Left cardiac atrium (tissue), 4 donors: Measurements from ENCODE around the gene NPHP3. TPM values are rescaled to one million over a fixed set of nuclear protein-coding genes. Genes with fewer than 3 reads are reported as not detected.
"Not testable (repeated sequence)": the region's sequence is repeated elsewhere in the genome, so short reads cannot be mapped to it uniquely, and the experiment has no call there.

ENCODE experiments used
- ATAC-seq, 2 donors: fragments of 200-7000 bp; cut with Tn5 transposase; one replicate each; pipeline ENCODE4 v1.9.1; 2020; ENCODE audit warnings: mild to moderate bottlenecking in 2 of 2, moderate library complexity in 2 of 2
- DNase-seq: peaks from one replicate; pipeline ENCODE4 v3.0.0-alpha.2; 2020
- intact Hi-C, 2 donors: fragments of 100-400 bp; cut with DNase I; formaldehyde crosslinking; loops; one replicate each; pipeline versions ENCODE4 v1.14.1 to v1.15.1; 2022 to 2023
- long read RNA-seq: library from polyadenylated mRNA; unstranded; transcript quantifications from one replicate; pipeline ENCODE4 v2.0.0, GENCODE V29; 2021
- total RNA-seq, 2 donors: library from RNA; stranded (reverse); fragmentation: NEBNext Ultra II Directional; extraction: Animal tissue kit (Norgen Biotek cat#: 25700); gene quantifications; one replicate each; pipeline ENCODE4 v1.2.1, GENCODE V29; 2021
- donor health status: DM: no; HTN: yes; CAD: no.
- donor health status: DM: no; HTN: yes; CAD: no; lungs with severe emphysema.
- donor health status: DM: yes; HTN: yes; CAD: no.
- donor health status: Dilated cardiomyopathy.

NPHP3 gene, protein sequence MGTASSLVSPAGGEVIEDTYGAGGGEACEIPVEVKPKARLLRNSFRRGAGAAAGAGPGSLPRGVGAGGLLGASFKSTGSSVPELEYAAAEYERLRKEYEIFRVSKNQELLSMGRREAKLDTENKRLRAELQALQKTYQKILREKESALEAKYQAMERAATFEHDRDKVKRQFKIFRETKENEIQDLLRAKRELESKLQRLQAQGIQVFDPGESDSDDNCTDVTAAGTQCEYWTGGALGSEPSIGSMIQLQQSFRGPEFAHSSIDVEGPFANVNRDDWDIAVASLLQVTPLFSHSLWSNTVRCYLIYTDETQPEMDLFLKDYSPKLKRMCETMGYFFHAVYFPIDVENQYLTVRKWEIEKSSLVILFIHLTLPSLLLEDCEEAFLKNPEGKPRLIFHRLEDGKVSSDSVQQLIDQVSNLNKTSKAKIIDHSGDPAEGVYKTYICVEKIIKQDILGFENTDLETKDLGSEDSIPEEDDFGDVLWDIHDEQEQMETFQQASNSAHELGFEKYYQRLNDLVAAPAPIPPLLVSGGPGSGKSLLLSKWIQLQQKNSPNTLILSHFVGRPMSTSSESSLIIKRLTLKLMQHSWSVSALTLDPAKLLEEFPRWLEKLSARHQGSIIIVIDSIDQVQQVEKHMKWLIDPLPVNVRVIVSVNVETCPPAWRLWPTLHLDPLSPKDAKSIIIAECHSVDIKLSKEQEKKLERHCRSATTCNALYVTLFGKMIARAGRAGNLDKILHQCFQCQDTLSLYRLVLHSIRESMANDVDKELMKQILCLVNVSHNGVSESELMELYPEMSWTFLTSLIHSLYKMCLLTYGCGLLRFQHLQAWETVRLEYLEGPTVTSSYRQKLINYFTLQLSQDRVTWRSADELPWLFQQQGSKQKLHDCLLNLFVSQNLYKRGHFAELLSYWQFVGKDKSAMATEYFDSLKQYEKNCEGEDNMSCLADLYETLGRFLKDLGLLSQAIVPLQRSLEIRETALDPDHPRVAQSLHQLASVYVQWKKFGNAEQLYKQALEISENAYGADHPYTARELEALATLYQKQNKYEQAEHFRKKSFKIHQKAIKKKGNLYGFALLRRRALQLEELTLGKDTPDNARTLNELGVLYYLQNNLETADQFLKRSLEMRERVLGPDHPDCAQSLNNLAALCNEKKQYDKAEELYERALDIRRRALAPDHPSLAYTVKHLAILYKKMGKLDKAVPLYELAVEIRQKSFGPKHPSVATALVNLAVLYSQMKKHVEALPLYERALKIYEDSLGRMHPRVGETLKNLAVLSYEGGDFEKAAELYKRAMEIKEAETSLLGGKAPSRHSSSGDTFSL (N-terminal part only)
- total RNA-seq = 10 to 100 TPM in 1 of 2 donors, 1 to 10 TPM in 1; 8.9 to 11.6 TPM
- long read RNA-seq, partial matches to known transcripts = 0 of 1 reads
- long read RNA-seq, other reads (novel, unspliced or antisense) = 1 of 1 reads

DNA sequence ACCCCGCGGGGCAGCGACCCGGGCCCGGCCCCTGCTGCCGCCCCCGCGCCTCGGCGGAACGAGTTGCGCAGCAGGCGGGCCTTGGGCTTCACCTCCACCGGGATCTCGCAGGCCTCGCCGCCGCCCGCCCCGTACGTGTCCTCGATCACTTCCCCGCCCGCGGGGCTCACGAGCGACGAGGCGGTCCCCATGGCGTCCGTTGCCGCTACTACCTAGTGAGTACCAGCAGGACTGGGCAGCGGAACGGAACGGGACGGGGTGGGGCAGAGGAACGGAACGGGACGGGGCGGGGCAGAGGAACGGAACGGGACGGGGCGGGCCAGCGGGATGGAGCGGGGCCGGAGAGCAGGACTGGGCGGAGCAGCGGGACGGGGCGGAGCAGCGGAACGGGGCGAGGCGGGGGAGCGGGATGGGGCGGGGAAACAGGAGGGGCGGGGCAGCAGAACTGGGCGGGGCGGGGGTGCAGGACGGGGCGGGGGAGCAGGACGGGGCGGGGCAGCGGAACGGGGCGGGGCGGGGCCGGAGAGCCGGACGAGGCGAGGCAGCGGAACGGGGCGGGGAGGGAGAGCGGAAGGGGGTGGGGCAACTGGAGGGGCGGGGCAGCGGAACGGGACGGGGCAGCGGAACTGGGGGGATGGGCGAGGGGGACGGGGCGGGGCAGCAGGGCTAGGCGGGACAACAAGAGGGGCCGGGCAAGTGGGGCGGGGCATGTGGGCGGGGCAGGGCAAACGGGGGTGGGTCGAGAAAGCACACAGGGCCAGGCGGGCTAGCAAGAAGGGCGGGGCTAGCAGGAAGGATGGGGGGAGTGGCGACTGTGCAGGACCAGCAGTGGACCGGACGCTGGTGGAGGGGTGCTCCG lies at the start of gene NPHP3:
Gene NPHP3 (minus strand): TSS at position 245 of the 859 bp plus-strand sequence. CDS start 54 bp downstream, at position 191.
- intact Hi-C loops = loop anchor here in 1 of 2 donors (5.0 kb wide), 1 partner anchor 850 kb away; the partner anchor contains the start of gene CDV3
- ATAC-seq (peak; percentile 91 to 95), DNase-seq (peak; percentile 98)

DNA sequence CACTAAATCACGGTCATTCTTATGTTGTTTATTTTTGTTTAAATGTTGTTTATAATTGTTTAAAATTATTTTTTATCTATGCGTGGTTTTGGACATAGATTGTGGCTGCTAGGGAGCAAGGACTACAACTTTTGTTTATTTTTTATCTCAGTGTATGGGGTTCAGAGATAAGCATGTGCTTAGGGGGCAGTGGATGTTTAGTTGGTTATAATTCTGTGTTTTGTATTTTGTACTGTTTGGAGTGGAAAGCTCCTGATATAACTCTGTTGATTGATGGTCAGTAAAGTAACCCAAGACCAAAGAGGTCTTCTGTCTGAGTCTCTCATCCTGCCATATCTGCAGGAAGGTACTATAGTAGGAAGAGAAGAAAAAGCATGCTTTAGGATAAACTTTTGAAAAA lies 36.5 kb upstream of the NPHP3 start:
- intact Hi-C loops = no loop called here
- no peak for DNase-seq
- ATAC-seq = no peak

DNA sequence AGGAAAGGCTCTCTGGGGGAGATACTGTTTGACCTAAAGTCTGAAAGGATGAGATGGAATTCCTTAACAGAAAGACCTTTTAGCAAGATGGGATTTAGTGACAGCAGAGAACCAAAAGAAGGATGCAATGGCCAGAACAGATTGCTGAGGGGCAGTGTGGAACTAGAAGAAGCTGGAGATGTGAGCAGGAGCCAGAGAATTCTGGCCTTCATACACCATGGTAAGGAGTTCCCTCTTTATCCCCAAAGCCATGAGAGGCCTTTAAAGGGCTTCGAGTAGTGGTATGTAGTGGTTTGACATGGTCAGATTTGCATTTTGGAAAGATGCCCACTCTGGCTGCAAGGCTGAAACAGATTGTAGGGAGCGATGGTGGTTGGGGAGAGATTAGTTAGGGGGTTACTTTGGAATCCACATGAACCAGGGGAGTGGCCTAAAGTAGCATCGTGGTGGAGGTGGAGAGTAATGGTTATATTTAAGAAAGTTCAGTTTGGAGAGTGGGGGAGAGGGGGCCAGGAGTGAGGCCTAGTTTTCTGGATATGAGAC lies 34.0 kb upstream of the NPHP3 start:
- no peak for ATAC-seq
- intact Hi-C loops = no loop called here

DNA sequence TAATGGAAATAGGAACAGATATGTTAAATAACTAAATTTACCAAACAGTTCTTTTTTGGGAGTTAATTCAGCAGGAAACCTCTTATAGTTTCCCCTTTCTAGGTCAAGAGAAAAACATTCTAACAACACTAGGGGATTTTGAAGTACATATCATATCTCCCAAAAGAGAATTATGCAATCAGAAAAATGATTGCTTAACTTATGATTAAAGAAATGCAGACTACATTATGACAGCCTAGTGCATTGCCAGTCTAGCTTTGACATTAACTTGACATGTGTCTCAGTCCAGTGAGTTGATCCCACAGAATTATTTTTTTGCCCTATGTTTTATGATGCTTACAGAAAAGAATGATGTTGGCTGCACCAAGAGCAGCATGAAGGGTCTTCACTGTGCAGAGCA lies 31.7 kb upstream of the NPHP3 start:
- no peak for DNase-seq
- intact Hi-C loops = no loop called here
- peak in 1 of 2 donors; percentile 66 for ATAC-seq

More for the DNA sequence above, 34.0 kb upstream of the NPHP3 start:
- DNase-seq = no peak

DNA sequence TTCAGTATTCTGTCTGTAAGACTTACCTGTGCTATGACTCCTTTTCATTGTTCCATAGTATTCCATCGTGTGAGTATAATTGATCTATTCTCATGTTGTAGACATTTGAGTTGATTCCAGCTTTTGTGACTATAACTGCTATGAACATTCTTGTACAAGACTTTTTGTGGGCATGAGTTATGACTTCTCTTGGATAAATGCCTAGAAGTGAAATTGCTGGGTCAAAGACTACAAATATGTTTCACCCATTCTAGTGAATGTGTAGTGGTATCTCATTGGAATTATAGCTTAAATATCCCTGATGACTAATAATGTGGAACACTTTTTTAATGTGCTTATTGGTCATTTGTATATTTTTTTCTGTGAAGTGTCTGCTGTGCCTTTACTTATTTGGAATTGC lies 27.6 kb upstream of the NPHP3 start:
- no peak for ATAC-seq
- no peak for DNase-seq
- intact Hi-C loops = no loop called here

DNA sequence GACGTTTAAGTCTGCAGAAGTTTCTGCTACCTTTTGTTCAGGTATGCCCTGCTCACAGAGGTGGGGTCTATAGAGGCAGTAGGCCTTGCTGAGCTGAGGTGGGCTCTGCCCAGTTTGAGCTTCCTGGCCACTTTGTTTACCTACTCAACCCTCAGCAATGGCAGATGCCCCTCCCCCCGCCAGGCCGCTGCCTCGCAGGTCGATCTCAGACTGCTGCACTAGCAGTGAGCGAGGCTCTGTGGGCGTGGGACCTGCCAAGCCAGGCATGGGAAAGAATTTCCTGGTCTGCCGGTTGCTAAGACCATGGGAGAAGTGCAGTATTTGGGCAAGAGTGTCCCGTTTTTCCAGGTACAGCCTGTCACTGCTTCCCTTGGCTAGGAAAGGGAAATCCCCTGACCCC lies 24.5 kb upstream of the NPHP3 start:
- intact Hi-C loops, ATAC-seq, DNase-seq: not testable (repeated sequence)

DNA sequence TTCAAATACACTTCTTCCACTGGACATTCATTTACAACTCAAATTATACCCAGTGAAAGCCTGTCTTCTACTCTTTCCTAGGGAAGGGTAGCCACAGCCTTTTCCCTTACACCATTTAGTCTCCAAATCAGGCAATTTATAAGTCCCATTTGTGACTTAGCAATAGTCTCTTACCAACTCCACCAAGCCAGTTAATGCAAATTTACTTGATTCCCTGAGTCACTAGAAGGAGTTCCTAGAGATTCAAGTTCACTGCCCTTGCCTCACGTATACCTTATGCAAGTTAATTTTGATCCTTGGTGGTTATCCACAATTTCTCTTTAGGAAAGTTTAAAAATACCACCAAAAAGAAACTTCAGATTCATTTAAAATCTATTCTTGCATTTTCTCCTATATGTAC lies 16.1 kb upstream of the NPHP3 start:
- intact Hi-C loops = loop anchor here in 1 of 2 donors (10.0 kb wide), 1 partner anchor 296 kb away; the partner anchor contains the start of gene TMEM108

DNA sequence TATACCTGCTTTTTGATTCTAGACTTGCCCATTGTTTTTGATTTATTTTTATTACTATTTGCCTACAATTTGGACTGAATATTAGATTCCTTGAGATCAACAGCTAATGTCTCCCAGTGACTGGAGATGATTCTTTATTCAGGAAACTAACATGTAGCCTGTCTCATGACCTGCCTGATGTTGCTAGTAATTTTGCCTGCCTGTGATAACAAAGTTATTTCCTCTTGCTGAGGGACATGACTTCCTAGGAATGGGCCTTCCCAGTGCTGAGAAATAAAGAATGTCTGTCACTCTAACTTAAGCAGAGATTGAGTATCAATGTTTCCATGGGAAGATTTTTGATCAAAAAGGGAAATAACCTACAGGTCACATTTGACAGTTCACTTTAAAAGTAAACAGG lies 13.4 kb upstream of the NPHP3 start:
- DNase-seq = no peak
- no peak for ATAC-seq
- intact Hi-C loops = loop anchor here in 1 of 2 donors (10.0 kb wide), 1 partner anchor 299 kb away; the partner anchor contains the start of gene TMEM108

More for the DNA sequence above, 16.1 kb upstream of the NPHP3 start:
- ATAC-seq = no peak
- no peak for DNase-seq

DNA sequence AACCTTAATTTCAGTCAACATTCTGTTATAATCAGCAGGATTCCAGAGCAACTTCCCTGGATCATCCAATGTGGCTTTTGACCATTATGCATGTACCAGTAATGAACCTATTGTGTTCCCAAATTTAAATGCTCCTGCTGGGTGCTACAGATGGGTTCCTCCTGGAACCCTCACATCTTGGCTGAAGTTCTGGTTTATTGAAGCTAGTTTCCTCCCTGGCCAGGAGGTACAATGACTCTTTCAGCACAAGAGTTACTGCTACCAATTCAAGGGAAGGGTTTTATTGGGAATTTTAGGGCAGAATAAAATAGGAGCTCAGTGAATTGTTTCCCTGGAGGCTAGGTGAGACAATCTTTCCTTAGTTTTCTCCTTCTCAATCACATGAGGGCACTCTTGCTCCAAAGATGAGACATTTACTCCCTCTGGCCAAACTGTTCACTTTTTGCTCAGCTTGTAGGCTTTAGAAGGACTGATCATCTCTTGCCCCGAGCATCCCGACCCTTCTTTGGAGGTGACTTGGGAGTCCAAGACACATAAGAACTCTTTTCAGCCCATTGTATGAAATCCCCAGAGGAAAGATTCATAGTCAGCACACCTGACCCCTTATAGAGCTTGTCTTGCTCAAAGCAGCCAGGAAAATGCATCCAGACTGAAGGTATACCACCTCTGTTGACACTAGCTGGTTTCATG lies 8.8 kb upstream of the NPHP3 start:
- intact Hi-C loops = loop anchor here (2.0 to 10.0 kb wide), 4 partner anchors 304 to 656 kb away; partner anchors contain the start of gene TMEM108 (in 1 of the 2)
- no peak for DNase-seq
- ATAC-seq = peak; percentile 85 to 86

DNA sequence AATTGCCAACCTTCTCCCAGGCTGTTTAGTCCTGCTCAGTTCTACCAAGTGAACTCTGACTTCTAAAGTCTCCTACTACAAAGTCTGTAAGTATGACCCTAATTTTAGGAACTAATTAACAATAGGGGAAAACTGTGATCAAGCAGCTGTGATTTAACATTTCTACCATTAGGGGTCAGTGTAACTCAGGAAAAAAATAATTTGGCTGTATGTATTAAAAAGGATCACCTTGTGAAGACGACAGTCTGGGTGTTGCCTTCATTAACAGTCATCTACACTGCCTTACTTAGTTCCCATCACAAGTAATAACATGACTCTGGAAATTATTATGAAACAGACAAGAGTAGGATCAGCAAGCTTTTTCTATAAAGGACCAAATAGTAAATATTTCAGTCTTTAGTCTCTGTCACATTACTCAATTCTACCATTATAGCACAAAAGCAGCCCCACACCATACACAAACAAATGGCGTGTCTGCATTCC lies 4.2 kb upstream of the NPHP3 start:
- DNase-seq (no peak), ATAC-seq (no peak)
- intact Hi-C loops = loop anchor here in 1 of 2 donors (5.0 kb wide), 1 partner anchor 696 kb away; no protein-coding TSS in a partner anchor

DNA sequence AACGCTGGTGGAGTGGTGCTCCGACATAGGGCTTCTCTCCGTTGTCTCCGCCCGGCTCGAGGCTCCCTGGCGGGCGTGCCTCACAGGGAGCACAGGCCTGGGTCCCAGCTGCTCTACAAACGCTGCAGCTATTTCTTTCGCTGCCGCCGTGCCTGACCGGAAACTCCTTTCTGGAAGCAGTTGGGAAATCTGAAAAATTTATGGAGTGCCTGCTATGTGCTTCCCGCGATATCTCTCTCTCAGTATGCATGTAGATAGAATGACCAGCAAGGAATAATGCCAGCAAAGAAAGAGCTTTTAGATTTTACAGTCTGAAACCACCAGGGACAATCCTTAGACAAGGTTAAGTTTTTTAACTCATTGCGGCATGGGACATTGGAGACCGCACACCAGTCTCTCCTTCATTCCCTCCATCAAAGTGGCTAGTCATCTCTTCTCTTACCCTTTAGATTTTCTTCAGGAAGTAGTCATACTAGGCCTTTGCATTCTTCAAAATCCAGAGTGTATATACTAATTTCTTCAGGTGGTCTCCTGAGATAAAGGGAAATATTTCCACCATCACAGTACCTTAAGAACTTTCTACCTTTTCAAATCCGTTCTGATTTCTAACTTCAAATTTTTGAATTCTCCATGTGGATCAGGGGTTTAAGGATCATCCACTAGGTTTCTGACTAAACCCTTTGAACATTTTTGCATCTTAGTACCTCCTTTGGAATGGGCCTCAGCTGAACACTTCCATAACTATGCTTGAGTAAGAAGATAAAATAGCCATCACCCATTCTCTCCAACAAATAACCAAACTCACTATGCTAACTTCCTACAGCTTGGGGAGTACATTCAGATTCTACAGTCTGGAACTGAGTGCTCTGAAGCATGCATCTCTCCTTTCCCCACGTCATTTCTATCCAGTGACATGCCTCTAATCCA lies 1.1 kb upstream of the NPHP3 start:
- intact Hi-C loops = loop anchor here in 1 of 2 donors (5.0 kb wide), 1 partner anchor 849 kb away; the partner anchor contains the start of gene CDV3
- ATAC-seq (no peak), DNase-seq (no peak)

DNA sequence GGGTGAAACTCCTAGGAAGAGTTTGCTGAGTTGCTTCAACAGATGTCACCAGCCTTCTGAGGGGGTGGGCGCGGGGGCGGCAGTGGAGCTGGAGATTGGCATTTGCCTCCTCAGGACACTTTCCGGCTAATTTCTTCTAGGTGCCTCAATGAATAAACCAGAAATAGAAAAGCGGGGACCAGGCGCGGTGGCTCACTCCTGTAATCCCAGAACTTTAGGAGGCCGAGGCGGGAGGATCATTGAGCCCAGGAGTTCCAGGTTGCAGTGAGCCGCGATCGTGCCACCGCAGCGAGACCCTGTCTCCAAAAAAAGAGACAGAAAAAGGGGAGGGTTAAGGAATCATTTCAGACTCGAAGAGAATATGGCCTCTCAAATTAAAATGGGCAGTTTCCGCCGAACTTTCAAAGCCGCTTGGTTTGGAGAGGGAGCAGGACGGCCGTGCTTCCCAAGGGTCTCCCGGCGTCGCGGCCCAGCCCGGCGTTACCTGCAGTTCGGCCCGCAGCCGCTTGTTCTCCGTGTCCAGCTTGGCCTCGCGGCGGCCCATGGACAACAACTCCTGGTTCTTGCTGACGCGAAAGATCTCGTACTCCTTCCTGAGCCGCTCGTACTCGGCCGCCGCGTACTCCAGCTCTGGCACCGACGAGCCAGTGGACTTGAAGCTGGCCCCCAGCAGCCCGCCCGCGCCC lies 587 bp downstream of the NPHP3 start:
- DNase-seq (peak; percentile 82), ATAC-seq (peak; percentile 38 to 50)
- intact Hi-C loops = loop anchor here in 1 of 2 donors (5.0 kb wide), 1 partner anchor 851 kb away; the partner anchor contains the start of gene CDV3

DNA sequence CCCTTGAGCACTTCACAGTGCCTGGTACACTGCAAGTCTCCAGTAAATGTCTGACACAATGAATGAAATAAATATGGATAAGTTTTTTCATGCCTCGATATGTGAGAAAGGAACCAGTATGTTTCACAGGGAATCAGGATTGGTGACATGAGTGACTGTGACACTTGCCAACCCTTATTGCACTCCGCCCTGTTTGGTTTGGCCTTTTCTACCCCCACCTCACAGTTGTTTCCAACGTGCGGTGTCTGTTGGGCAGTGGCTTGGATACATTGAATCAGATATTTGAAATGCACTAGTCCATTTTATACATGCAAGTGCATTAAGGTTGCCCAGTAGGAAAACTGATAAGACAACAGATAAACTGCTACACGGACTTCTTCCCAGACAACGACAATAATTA lies 2.0 kb downstream of the NPHP3 start:
- intact Hi-C loops = loop anchor here in 1 of 2 donors (5.0 kb wide), 1 partner anchor 852 kb away; the partner anchor contains the start of gene CDV3
- ATAC-seq = no peak
- no peak for DNase-seq

DNA sequence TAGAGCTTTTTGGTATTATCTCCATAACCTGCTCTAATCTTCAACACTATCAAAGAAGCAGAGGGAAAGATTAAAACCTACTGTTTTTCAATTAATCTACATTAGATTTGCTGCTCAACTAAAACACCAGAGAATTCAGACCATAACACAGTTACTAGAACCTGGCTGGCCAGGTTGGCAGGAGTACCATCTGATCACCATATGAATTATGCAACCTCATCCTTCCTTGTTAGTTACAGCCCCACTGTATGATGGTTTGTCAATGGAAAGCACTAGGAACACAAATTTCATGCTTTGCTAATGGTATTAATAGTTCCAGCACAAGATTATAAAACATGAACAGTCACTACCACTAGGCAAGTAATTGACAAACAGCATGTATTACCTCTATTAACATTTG lies 5.8 kb downstream of the NPHP3 start:
- intact Hi-C loops = no loop called here
- ATAC-seq = no peak
- DNase-seq = no peak
